DND-41 (cell line): Measurements from ENCODE around the gene MBNL2.

Experiments used
- EZH2 ChIP-seq: IDR thresholded peaks from 3 replicates; pipeline ENCODE4 v1.6.1; 2012; ENCODE audit warnings: borderline replicate concordance, low read depth, mild to moderate bottlenecking, moderate library complexity, low read length, inconsistent platforms; ENCODE audit not compliant: severe bottlenecking
- TF ChIP-seq, protein P1 (sequence below): IDR thresholded peaks from 2 replicates; pipeline ENCODE4 v1.5.1; 2012; ENCODE audit warnings: borderline replicate concordance, low read length, moderate library complexity, mild to moderate bottlenecking; ENCODE audit not compliant: poor library complexity, severe bottlenecking; ENCODE audit errors: extremely low read depth

DNA sequence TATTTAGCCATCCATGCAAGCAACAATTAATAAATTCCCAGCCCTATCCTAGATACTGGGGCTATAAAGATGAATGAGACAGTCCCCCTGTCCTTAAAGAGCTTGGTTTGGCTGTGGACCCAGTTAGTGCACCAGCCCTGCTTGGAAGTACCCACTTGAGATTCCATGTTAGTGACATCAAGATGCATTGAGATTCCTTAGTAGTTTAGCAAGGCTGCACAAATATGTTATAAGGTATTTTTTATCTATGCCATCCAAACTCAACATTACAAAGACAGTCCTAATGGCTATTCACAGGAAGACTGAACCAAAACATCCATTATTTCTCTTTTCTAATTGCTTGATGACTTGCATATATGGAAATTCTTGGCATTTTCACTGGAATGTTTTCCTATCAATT lies 163.0 kb downstream of the MBNL2 start:
- TF ChIP-seq, protein P1, sequence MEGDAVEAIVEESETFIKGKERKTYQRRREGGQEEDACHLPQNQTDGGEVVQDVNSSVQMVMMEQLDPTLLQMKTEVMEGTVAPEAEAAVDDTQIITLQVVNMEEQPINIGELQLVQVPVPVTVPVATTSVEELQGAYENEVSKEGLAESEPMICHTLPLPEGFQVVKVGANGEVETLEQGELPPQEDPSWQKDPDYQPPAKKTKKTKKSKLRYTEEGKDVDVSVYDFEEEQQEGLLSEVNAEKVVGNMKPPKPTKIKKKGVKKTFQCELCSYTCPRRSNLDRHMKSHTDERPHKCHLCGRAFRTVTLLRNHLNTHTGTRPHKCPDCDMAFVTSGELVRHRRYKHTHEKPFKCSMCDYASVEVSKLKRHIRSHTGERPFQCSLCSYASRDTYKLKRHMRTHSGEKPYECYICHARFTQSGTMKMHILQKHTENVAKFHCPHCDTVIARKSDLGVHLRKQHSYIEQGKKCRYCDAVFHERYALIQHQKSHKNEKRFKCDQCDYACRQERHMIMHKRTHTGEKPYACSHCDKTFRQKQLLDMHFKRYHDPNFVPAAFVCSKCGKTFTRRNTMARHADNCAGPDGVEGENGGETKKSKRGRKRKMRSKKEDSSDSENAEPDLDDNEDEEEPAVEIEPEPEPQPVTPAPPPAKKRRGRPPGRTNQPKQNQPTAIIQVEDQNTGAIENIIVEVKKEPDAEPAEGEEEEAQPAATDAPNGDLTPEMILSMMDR: no peak
- TF ChIP-seq EZH2: no peak
